ENCODE measurements around the gene ADGRG1.

- TF ChIP-seq CTCF (IDR thresholded peaks at IDR 0.05) (no peak), EZH2 (IDR thresholded peaks at IDR 0.05; ENCODE audit: borderline replicate concordance, insufficient read depth, low read depth, low read length, poor library complexity, severe bottlenecking) (no peak)
These were observed 11.6 kb upstream of the ADGRG1 start for GRCh38 chr16:57616876-57617275.

Measured in B cell (primary cell).